CD4-positive, alpha-beta T cell (primary cell): ENCODE data around the gene ATP1B2. TPM values are rescaled to one million over a fixed set of nuclear protein-coding genes. Genes with fewer than 3 reads are reported as not detected.

Experiments used
- ATAC-seq: fragments of 200-7000 bp; cut with Tn5 transposase; one replicate; pipeline ENCODE4 v1.10.0; 2022; ENCODE audit warnings: mild to moderate bottlenecking; ENCODE audit not compliant: poor library complexity
- CTCF ChIA-PET: fragments of 350-600 bp; sonication (Branson Sonifier 250); formaldehyde crosslinking; loops from one replicate; lab custom pipeline; 2021; ENCODE audit warnings: antibody characterized with exemption, inconsistent platforms; lab: Charles Lee
- POLR2A ChIA-PET: fragments of 350-600 bp; sonication (Branson Sonifier 250); formaldehyde crosslinking; loops from one replicate; lab custom pipeline; 2021; ENCODE audit warnings: antibody characterized with exemption, inconsistent platforms; lab: Charles Lee
- DNase-seq, 14 experiments: peaks; one replicate each; pipeline ENCODE4 v3.0.0-alpha.2; 2013 to 2020; ENCODE audit warnings: mixed read lengths in 2 of 14
- H3K27ac ChIP-seq, 2 donors: one replicate each; pipeline versions ENCODE4 v1.5.1 to v1.7.0; 2013; ENCODE audit warnings: low read length in 2 of 2, low read depth in 1 of 2, mild to moderate bottlenecking in 1 of 2
- H3K27me3 ChIP-seq, 2 experiments: 1 replicate in 1 of 2; 2 replicates in 1 of 2; pipeline versions ENCODE4 v1.6.1 to v1.7.0; 2013; ENCODE audit warnings: low read length in 2 of 2, control low read depth in 1 of 2, mild to moderate bottlenecking in 1 of 2, moderate library complexity in 1 of 2; ENCODE audit not compliant: insufficient read depth in 2 of 2, control insufficient read depth in 1 of 2
- H3K36me3 ChIP-seq: one replicate; pipeline ENCODE4 v1.6.1; 2013; ENCODE audit warnings: low read length, control low read depth; ENCODE audit not compliant: insufficient read depth
- H3K4me1 ChIP-seq: one replicate; pipeline ENCODE4 v1.6.1; 2013; ENCODE audit warnings: low read length, control low read depth; ENCODE audit not compliant: insufficient read depth
- H3K4me3 ChIP-seq: one replicate; pipeline ENCODE4 v1.5.1; 2013; ENCODE audit warnings: mild to moderate bottlenecking, low read length, moderate library complexity
- H3K9me3 ChIP-seq, 2 experiments: 1 replicate in 1 of 2; 2 replicates in 1 of 2; pipeline versions ENCODE4 v1.6.1 to v1.7.0; 2013; ENCODE audit warnings: low read length in 2 of 2, mild to moderate bottlenecking in 2 of 2, control low read depth in 1 of 2, moderate library complexity in 1 of 2; ENCODE audit not compliant: control insufficient read depth in 1 of 2, insufficient read depth in 1 of 2
- H3K27ac Mint-ChIP-seq: one replicate; pipeline ENCODE4 v1.8.0; 2020; ENCODE audit warnings: mixed read lengths
- H3K27me3 Mint-ChIP-seq: one replicate; pipeline ENCODE4 v1.8.0; 2021; ENCODE audit warnings: mixed read lengths
- H3K36me3 Mint-ChIP-seq: one replicate; pipeline ENCODE4 v1.8.0; 2021; ENCODE audit warnings: low read depth, mixed read lengths
- H3K4me1 Mint-ChIP-seq: one replicate; pipeline ENCODE4 v1.8.0; 2021; ENCODE audit warnings: low read depth, mixed read lengths
- H3K4me3 Mint-ChIP-seq: one replicate; pipeline ENCODE4 v1.8.0; 2020; ENCODE audit warnings: mild to moderate bottlenecking, mixed read lengths
- H3K9me3 Mint-ChIP-seq: one replicate; pipeline ENCODE4 v1.8.0; 2020; ENCODE audit warnings: mixed read lengths
- intact Hi-C, 2 experiments: fragments of 100-400 bp; cut with DNase I in 1 of 2; cut with micrococcal nuclease in 1 of 2; formaldehyde crosslinking; loops; one replicate each; pipeline versions ENCODE4 v1.15.1 to v1.9.0; 2023 to 2025; cut with DNase I, micrococcal nuclease
- total RNA-seq, 174 experiments: library from RNA in 2 of 174; stranded (reverse) in 2 of 174; gene quantifications; one replicate each; pipeline ENCODE4 v1.2.3 and lab custom pipeline; 2021 to 2026
- TF ChIP-seq, protein P1 (sequence below): fragments of 200-600 bp; IDR thresholded peaks from one replicate; pipeline ENCODE4 v1.8.0; 2022; ENCODE audit warnings: antibody characterized with exemption, mild to moderate bottlenecking

Gene ATP1B2
- total RNA-seq, 2 experiments from 2014 or later = 0.17 to 0.69 TPM

DNA sequence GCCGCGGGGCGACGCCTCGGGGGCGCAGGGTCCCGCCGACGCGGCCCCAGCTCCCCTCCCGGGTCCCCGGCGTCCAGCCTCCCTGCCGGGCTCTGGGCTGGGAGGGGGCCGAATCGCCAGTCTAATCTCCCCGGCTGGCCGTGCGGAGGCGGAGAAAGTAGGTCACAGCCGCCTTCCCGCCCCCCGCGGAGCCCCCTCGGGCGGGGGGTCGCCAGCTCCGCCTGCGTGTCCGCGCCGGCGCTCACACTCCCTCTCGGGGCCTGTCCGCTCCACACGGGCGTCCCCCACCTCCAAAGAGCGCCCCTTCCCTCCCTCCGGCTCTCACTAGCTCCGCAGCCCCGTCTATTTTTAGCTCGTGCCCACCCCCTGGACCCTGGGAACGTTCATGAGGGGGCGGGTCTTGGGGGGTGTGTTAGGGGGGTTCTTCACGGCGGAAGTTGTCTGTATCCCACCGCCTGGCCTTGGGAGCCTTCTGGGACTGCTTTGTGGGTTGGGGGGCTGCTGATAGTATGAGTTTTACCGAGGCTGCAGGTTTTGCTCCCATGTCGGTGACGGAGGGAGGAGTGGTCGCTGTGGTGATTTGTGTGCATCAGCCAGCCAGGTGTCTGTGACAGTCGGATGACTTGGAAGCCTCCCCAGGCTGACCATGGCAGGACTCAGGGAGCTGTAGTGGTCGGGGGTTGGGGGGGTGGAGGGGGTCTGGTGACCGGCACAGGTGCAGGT is 1.1 kb downstream of the ATP1B2 start:
- Histone ChIP-seq H3K4me3 (peak overlapping the region; percentile 52), H3K4me1 (peaks cover 23% of the 10 kb centered on the region), H3K27ac (no peak overlapping the region), H3K9me3 (peaks cover 0 to 8% of the 10 kb centered on the region in 2 experiments), H3K27me3 (peaks cover 27 to 40% of the 10 kb centered on the region in 2 experiments), H3K36me3 (no peaks in the 10 kb centered on the region)
- H3K27ac Mint-ChIP-seq = no peak overlapping the region
- ChIA-PET POLR2A (interaction anchor here (0.6 to 3.4 kb wide), 10 partner anchors 10 to 784 kb away, joined by 3 to 78 read pairs (median 6); partner anchors contain the start of genes FXR2, MPDU1, NDEL1 and RNF227), CTCF (interaction anchor here (0.6 to 4.1 kb wide), 3 partner anchors 19 to 722 kb away, joined by 5 to 21 read pairs (median 7); partner anchors contain the start of genes TP53 and WRAP53)
- no peaks in the 10 kb centered on the region for H3K9me3 Mint-ChIP-seq
- peaks cover 22% of the 10 kb centered on the region for H3K4me1 Mint-ChIP-seq
- ATAC-seq (no peak), DNase-seq (no peak)
- H3K27me3 Mint-ChIP-seq = peaks cover 51% of the 10 kb centered on the region
- no peaks in the 10 kb centered on the region for H3K36me3 Mint-ChIP-seq
- TF ChIP-seq, protein P1, sequence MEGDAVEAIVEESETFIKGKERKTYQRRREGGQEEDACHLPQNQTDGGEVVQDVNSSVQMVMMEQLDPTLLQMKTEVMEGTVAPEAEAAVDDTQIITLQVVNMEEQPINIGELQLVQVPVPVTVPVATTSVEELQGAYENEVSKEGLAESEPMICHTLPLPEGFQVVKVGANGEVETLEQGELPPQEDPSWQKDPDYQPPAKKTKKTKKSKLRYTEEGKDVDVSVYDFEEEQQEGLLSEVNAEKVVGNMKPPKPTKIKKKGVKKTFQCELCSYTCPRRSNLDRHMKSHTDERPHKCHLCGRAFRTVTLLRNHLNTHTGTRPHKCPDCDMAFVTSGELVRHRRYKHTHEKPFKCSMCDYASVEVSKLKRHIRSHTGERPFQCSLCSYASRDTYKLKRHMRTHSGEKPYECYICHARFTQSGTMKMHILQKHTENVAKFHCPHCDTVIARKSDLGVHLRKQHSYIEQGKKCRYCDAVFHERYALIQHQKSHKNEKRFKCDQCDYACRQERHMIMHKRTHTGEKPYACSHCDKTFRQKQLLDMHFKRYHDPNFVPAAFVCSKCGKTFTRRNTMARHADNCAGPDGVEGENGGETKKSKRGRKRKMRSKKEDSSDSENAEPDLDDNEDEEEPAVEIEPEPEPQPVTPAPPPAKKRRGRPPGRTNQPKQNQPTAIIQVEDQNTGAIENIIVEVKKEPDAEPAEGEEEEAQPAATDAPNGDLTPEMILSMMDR = no peak
- intact Hi-C loops = loop anchor here in 1 of 2 experiments (5.0 kb wide), 1 partner anchor 35 kb away; the partner anchor contains the start of genes TP53 and WRAP53
- peak overlapping the region; percentile 55 for H3K4me3 Mint-ChIP-seq

DNA sequence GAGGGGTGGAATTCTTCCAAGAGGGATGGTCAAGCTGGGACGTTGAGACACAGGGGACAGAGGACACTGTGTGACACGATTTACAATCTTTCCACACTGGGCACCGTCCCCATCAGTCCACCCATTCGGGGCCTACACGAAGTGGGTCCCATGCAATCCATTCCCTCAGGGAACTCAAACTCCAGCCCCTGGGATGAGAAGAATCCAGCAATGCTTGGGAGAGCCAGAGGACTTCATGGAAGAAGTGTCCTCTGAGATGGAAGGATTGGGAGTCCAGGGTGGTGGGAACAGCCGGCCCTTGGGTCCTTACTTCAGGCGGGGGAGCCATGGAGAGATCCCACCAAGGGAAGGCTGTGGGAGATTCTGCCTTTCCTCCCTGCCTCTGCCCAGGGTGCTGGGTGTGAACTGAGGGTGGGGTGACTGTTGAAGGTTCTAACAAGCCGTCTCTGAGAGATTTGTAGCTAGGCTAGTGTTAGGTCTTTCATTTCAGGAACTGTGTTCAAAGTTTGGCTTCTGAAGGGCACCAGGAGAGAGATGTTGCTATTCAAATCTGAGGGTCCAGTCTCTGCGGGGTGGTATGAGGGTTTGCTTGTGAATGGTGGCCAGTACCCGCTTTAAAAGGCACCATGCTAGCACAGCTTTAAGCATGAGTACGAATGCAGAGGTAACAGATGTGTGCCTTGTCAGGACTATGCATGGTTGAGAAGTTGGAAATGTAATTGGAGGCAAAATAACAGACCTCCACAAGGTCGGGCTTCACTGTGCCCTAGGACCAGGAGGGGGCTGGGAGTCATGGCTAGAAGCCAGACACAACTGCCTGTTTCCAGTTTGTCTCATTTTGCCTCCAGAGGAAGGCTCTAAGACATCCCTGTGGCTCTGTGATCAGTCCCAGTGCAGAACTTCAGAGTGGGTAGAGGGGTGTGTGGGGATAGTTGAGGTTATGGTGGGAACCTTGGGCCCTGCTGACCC is 1.9 kb downstream of the ATP1B2 start:
- no peak overlapping the region for H3K27ac ChIP-seq
- Mint-ChIP-seq H3K4me1 (peaks cover 22% of the 10 kb centered on the region), H3K4me3 (peak overlapping the region; percentile 46), H3K36me3 (no peaks in the 10 kb centered on the region), H3K9me3 (no peaks in the 10 kb centered on the region), H3K27ac (no peak overlapping the region), H3K27me3 (peaks cover 46% of the 10 kb centered on the region)
- POLR2A ChIA-PET = interaction anchor here (2.1 to 3.4 kb wide), 3 partner anchors 25 to 37 kb away, joined by 18 to 78 read pairs (median 19); partner anchors contain the start of genes FXR2, SAT2, TP53 and WRAP53
- peaks cover 0 to 8% of the 10 kb centered on the region in 2 experiments for H3K9me3 ChIP-seq
- CTCF ChIA-PET = interaction anchor here (0.6 to 4.1 kb wide), 2 partner anchors 35 to 723 kb away, joined by 5 to 21 read pairs; partner anchors contain the start of genes TP53 and WRAP53
- peaks cover 23% of the 10 kb centered on the region for H3K4me1 ChIP-seq
- peaks cover 27 to 38% of the 10 kb centered on the region in 2 experiments for H3K27me3 ChIP-seq
- DNase-seq (no peak), ATAC-seq (no peak)
- no peaks in the 10 kb centered on the region for H3K36me3 ChIP-seq
- intact Hi-C loops = loop anchor here in 1 of 2 experiments (5.0 kb wide), 1 partner anchor 35 kb away; the partner anchor contains the start of genes TP53 and WRAP53
- H3K4me3 ChIP-seq = no peak overlapping the region
- TF ChIP-seq, protein P1 = no peak
